Tracheal epithelial cell (primary cell): ENCODE data around the gene RAB11FIP3. TPM values are rescaled to one million over a fixed set of nuclear protein-coding genes. Genes with fewer than 3 reads are reported as not detected.

Source experiments
- total RNA-seq: library from RNA; depleted of rRNA; stranded (reverse); fragments of >200 nt; gene quantifications from 2 replicates; pipeline ENCODE4 v1.2.1, GENCODE V29; 2014

The RAB11FIP3 gene, protein sequence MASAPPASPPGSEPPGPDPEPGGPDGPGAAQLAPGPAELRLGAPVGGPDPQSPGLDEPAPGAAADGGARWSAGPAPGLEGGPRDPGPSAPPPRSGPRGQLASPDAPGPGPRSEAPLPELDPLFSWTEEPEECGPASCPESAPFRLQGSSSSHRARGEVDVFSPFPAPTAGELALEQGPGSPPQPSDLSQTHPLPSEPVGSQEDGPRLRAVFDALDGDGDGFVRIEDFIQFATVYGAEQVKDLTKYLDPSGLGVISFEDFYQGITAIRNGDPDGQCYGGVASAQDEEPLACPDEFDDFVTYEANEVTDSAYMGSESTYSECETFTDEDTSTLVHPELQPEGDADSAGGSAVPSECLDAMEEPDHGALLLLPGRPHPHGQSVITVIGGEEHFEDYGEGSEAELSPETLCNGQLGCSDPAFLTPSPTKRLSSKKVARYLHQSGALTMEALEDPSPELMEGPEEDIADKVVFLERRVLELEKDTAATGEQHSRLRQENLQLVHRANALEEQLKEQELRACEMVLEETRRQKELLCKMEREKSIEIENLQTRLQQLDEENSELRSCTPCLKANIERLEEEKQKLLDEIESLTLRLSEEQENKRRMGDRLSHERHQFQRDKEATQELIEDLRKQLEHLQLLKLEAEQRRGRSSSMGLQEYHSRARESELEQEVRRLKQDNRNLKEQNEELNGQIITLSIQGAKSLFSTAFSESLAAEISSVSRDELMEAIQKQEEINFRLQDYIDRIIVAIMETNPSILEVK
- 9.2 and 15.2 TPM in 2 replicates for total RNA-seq

GRCh38 chr16:425082-425718 lies at the start of gene RAB11FIP3:
TSS of gene RAB11FIP3 (plus strand) at chr16:425649. CDS start at chr16:426007, 358 bp downstream.

GRCh38 chr16:381789-382717 lies 43.4 kb upstream of the RAB11FIP3 start, which contains the start of gene PGAP6:
TSS of gene PGAP6 (minus strand) at chr16:381978. CDS start at chr16:381821, 157 bp downstream.

DNA sequence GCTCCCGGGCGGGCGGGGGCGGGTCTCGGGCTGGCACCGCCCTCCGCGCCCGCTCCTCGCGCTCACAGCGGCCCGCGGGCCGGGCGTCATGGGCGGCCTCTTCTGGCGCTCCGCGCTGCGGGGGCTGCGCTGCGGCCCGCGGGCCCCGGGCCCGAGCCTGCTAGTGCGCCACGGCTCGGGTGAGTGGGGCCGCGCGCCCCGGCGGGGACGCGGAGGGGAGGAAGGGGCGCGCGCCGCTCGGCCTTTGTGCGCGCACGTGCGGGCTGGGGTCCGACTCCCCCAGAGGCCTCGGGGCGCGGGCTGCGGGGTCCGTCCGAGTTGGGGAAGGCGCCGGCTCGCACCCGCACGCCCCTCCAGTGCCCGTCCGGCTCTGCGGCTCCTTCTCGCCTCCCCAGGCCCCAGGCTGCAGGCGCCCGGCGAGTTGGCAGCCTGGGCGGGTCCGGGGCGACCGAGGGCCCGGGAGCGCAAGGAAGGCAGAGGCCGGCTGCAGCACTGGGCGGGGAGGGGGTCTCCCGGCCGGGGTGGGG lies 28.3 kb upstream of the RAB11FIP3 start, which contains the start of gene NME4:
Gene NME4, plus strand, starts transcription at position 65 of the 527 bp plus-strand sequence. Its CDS starts 24 bp downstream, at position 89.

DNA sequence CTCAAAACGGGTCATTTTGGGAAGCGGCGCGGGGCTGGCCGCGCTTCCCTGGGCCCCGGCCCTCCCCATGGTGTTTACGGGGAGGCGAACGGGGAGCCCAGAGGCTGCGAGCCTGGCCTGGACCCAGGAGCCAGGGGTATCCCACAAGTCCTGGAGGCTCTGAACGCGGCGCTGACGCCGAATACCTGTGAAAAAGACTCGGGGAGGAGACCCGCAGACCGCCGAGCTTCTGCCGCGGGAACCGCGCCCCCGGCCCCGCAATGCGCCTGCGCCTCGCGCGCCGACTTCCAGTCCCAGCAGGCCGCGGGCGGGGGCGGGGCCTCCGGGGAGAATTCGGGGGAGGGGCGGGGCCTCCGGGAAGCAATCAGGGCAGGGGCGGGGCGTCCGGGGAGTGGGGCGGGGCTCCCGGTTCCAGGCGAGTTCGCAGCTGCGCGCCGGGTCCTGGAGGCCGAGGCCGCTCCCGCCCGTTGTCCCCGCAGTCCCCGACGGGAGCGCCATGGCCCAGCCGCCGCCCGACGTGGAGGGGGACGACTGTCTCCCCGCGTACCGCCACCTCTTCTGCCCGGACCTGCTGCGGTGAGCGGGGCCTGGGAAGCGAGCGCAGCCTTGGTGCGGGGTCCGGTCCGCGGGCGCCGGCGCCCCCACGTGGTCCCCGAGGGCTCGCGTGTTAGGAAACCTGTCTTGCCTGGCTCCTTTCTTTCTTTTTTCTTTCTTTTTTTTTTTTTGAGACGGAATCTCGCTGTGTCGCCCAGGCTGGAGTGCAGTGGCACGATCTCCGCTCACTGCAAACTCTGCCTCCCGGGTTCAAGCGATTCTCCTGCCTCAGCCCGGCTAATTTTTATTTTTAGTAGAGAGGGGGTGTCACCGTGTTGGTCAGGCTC lies 23.7 kb upstream of the RAB11FIP3 start, which contains the start of gene DECR2:
Gene DECR2, plus strand, starts transcription at position 418 of the 881 bp plus-strand sequence. Its CDS starts 79 bp downstream, at position 497.

DNA sequence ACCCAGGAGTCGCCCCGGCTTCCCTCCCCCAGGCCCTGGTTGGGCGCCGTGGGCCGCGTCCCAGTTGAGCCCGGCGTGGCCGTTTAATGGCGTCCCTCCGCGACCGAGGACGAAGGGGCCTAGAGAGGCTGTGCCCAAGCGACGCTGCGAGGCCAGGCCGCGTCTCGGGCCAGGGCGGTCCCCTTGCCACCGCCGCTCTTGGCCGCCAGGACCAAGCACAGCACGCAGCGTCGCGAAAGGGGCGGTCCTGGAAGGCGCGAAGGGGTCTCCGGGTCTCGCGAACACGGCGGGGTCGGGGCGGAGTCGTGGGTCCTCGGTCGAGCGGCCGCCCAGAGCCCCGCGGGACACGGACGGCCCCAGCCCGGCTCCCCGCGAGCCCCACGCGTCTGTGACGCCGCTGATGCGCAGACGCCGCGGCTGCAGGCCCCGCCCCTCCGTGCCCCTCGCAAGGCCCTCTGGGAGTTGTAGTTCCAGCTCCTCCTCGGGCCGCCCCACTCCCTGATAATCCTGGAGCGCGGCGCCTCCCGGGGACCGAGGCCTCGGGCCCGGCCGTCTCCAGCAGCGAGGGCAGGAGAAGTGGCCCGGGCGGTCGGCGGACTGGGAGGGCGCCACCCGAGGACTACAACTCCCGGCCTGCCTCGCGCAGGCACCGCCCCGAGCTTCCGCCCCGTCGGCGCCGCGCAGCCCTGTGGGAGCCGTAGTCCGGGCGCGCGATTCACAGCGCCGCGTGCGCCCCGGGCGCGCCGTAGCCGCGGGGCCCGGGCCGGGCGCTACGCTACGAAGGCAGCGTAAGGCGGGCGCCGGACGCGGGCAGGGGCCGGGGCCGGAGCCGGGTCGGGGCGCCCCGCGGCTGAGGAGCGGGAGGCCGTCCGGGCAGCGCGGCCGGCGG lies 101.8 kb downstream of the RAB11FIP3 start, which contains the start of gene CAPN15:
Gene CAPN15, plus strand, starts transcription at position 698 of the 889 bp plus-strand sequence. CDS start 19,127 bp downstream, outside the sequence.

DNA sequence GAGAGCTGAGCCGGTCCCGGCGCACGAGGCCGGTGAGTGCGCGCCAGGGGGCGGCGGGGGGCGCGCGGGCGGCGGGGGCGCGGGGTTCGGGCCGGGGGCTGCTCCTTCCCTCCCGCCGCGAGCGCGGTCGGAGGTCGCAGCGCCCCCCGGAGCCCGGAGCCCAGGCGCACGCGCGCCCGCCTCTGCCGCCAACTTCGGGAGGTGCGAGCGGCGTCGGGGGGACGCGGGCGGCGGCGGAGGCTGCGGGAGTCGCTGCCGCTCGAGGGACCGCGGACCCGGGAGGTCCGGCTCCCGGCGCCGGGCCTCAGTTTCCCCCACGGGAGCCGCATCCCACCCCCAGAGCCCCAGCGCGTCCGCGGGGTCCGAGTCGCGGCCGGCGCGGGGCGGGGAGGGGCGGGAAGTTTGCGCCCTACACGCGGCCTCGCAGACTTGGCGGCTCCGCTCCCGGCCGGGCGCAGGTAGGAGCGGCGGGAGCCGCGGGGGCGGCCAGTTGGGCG lies 134.8 kb downstream of the RAB11FIP3 start, which contains the start of gene PRR35:
Gene PRR35, plus strand, starts transcription at position 191 of the 497 bp plus-strand sequence. CDS start 2,901 bp downstream, outside the sequence.

GRCh38 chr16:566475-567372 lies 141.3 kb downstream of the RAB11FIP3 start, which contains the start of gene NHLRC4:
TSS of gene NHLRC4 (plus strand) at chr16:567005. CDS start at chr16:568048, 1,043 bp downstream.

DNA sequence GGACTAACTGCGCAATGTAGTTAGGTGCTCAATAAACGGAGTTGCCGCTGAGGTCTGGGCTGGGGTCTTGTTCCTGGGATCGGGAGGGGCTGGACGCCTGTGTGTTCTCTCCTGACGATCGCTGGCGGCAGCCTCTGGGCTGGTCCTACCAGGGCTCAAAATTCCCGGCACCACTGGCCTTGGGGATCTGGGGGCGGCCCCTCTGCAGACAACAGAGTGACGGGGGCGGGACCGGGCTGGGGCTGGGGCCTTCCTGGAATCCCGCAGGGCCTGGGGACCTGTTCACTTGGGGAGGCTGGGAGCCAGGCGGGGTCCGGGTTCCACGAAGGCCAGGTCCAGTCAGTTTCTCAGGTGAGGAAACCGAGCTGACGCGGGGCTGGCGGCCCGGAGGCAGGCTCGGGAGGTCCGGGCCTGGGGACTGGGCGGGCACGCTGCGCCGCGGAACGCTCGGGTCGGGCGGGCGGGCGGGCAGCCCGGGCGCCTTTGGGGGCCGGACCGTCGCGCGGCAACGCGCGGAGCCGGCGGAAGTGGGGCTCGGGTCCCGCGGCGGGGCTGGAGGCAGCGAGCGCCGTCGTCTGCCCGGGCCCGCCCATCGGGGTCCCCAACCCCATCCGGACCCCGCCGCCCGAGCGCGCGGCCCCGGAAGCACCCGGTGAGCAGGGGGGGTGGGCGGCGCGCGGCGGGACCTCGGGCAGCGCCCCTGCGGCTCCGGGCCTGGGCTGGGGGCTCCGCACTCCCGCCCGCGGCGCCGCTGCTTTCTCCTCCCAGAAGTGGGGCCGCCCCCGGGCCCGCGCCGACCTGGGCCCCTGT lies 144.2 kb downstream of the RAB11FIP3 start, which contains the start of gene PIGQ:
Gene PIGQ, plus strand, starts transcription at position 524 of the 810 bp plus-strand sequence. CDS start 4,107 bp downstream, outside the sequence.

Other genes with a start within 250 kb of the RAB11FIP3 start
- not detected in 2 replicates for gene HBA1, start 249.0 kb upstream of the RAB11FIP3 start, total RNA-seq
- gene HBQ1, start 245.2 kb upstream of the RAB11FIP3 start, total RNA-seq: 0.48 TPM in 1 of 2 replicates, not detected in the other
- 25.4 and 28.4 TPM in 2 replicates for gene LUC7L, start 196.2 kb upstream of the RAB11FIP3 start, total RNA-seq
- gene FAM234A, start 190.8 kb upstream of the RAB11FIP3 start, total RNA-seq: 42.7 and 56.9 TPM in 2 replicates
- not detected in 2 replicates for gene RGS11, start 149.7 kb upstream of the RAB11FIP3 start, total RNA-seq
- 0.24 TPM in 1 of 2 replicates, not detected in the other for gene ARHGDIG, start 145.1 kb upstream of the RAB11FIP3 start, total RNA-seq
- gene PDIA2, start 142.5 kb upstream of the RAB11FIP3 start, total RNA-seq: 0.24 TPM in 1 of 2 replicates, not detected in the other
- gene AXIN1, start 72.9 kb upstream of the RAB11FIP3 start, total RNA-seq: 55.6 and 67.0 TPM in 2 replicates
- 96.9 and 101 TPM in 2 replicates for gene MRPL28, start 55.1 kb upstream of the RAB11FIP3 start, total RNA-seq
- 53.5 and 73.5 TPM in 2 replicates for gene PGAP6, start 43.7 kb upstream of the RAB11FIP3 start, total RNA-seq
- 50.5 and 74.5 TPM in 2 replicates for gene NME4, start 28.4 kb upstream of the RAB11FIP3 start, total RNA-seq
- 5.3 and 11.1 TPM in 2 replicates for gene DECR2, start 23.8 kb upstream of the RAB11FIP3 start, total RNA-seq
- 48.8 and 50.6 TPM in 2 replicates for gene CAPN15, start 102.1 kb downstream of the RAB11FIP3 start, total RNA-seq
- not detected in 2 replicates for gene PRR35, start 134.7 kb downstream of the RAB11FIP3 start, total RNA-seq
- under 0.01 TPM in 1 of 2 replicates, not detected in the other for gene NHLRC4, start 141.4 kb downstream of the RAB11FIP3 start, total RNA-seq
- 24.6 and 27.7 TPM in 2 replicates for gene PIGQ, start 144.3 kb downstream of the RAB11FIP3 start, total RNA-seq
- 15.7 and 19.2 TPM in 2 replicates for gene RAB40C, start 164.4 kb downstream of the RAB11FIP3 start, total RNA-seq
- gene WFIKKN1, start 205.3 kb downstream of the RAB11FIP3 start, total RNA-seq: 0.21 and 0.24 TPM in 2 replicates
- gene METTL26, start 210.7 kb downstream of the RAB11FIP3 start, total RNA-seq: 86.1 and 148 TPM in 2 replicates
- gene MCRIP2, start 216.2 kb downstream of the RAB11FIP3 start, total RNA-seq: 55.4 and 57.3 TPM in 2 replicates
- gene WDR90, start 223.7 kb downstream of the RAB11FIP3 start, total RNA-seq: 8.7 and 10.7 TPM in 2 replicates
- gene RHOT2, start 242.5 kb downstream of the RAB11FIP3 start, total RNA-seq: 46.5 and 56.1 TPM in 2 replicates